Endodermal cell (in vitro differentiated cells): ENCODE data around the gene ADGRL3. TPM values are rescaled to one million over a fixed set of nuclear protein-coding genes. Genes with fewer than 3 reads are reported as not detected.

Experiments
- DNase-seq: peaks from one replicate; pipeline ENCODE4 v3.0.0-alpha.2; 2017
- H3K27ac ChIP-seq: 2 replicates; pipeline ENCODE4 v1.5.1; 2013; ENCODE audit warnings: mild to moderate bottlenecking, low read depth, low read length, moderate library complexity
- H3K27me3 ChIP-seq: 2 replicates; pipeline ENCODE4 v1.6.1; 2013; ENCODE audit warnings: mild to moderate bottlenecking, low read length, moderate library complexity; ENCODE audit not compliant: insufficient read depth, control insufficient read depth, poor library complexity, severe bottlenecking
- H3K36me3 ChIP-seq: 2 replicates; pipeline ENCODE4 v1.7.0; 2013; ENCODE audit warnings: mild to moderate bottlenecking, low read length, moderate library complexity; ENCODE audit not compliant: control insufficient read depth, insufficient read depth
- H3K4me1 ChIP-seq: one replicate; pipeline ENCODE4 v1.7.0; 2013; ENCODE audit warnings: low read length; ENCODE audit not compliant: control insufficient read depth, insufficient read depth
- H3K4me3 ChIP-seq: 2 replicates; pipeline ENCODE4 v1.5.1; 2013; ENCODE audit warnings: mild to moderate bottlenecking, low read length, moderate library complexity
- H3K9ac ChIP-seq: 2 replicates; pipeline ENCODE4 v1.6.1; 2013; ENCODE audit warnings: mild to moderate bottlenecking, low read length, moderate library complexity; ENCODE audit not compliant: poor library complexity, severe bottlenecking; ENCODE audit errors: extremely low read depth
- H3K9me3 ChIP-seq: 2 replicates; pipeline ENCODE4 v1.6.1; 2013; ENCODE audit warnings: mild to moderate bottlenecking, low read length, moderate library complexity; ENCODE audit not compliant: control insufficient read depth
- H3K27ac Mint-ChIP-seq: 2 replicates; pipeline ENCODE4 v1.8.0; 2020; ENCODE audit warnings: mixed read lengths
- H3K27me3 Mint-ChIP-seq: 2 replicates; pipeline ENCODE4 v1.8.0; 2021; ENCODE audit warnings: mild to moderate bottlenecking, mixed read lengths; ENCODE audit not compliant: insufficient read depth
- H3K36me3 Mint-ChIP-seq: 2 replicates; pipeline ENCODE4 v1.8.0; 2020; ENCODE audit warnings: low read depth, mixed read lengths
- H3K4me1 Mint-ChIP-seq: 2 replicates; pipeline ENCODE4 v1.8.0; 2020; ENCODE audit warnings: mixed read lengths
- H3K4me3 Mint-ChIP-seq: 2 replicates; pipeline ENCODE4 v1.8.0; 2020; ENCODE audit warnings: mild to moderate bottlenecking, moderate library complexity, mixed read lengths
- H3K9me3 Mint-ChIP-seq: 2 replicates; pipeline ENCODE4 v1.8.0; 2020; ENCODE audit warnings: mild to moderate bottlenecking, mixed read lengths
- CTCF ChIP-seq: fragments of 200-600 bp; sonication (generic); conservative IDR thresholded peaks from 2 replicates; pipeline ENCODE4 v1.5.0; 2021; ENCODE audit warnings: antibody characterized with exemption, mild to moderate bottlenecking
- WGBS, 2 experiments: methylation state at CpG; one replicate each; pipeline versions ENCODE4 v1.1.5 to v1.1.7; 2013; ENCODE audit warnings: missing lambda C conversion rate in 2 of 2, mixed read lengths in 1 of 2; ENCODE audit not compliant: insufficient coverage in 1 of 2, insufficient read length in 1 of 2; 5-methylcytosine and 5-hydroxymethylcytosine counted together
- total RNA-seq, 2 donors: library from RNA; stranded (reverse); fragmentation: NEBNext Ultra II Directional in 1 of 2; extraction: Animal tissue kit (Norgen Biotek cat#: 25700) in 1 of 2; gene quantifications; 2 replicates in 1 of 2; 3 replicates in 1 of 2; pipeline ENCODE4 v1.2.1, GENCODE V29; 2021

Gene ADGRL3
- total RNA-seq, 2 donors from 2014 or later = 9.9 to 10.3 TPM

DNA sequence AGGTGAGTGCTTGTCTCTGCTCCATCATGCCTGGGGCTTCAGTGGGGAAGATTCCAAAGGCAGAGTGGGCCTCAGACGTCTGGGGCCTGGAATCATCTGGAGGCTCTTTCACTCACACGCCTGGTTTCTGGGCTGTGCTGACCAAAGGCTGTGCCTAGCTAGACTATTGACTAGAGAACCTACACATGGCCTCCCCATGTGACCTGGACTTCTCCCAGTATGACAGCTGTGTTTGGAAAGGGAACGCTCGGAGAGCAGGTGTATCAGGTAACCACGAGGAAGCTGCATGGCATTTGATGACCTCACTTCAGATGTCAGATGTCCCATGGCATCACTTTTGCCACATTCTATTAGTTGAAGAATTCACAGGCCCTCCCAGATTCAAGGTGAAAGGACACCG is 51.0 kb downstream of the ADGRL3 start:
- 60 to 78% methylated on average over 5 to 6 of the region's 6 CpGs for WGBS, 2 experiments
- no peak for TF ChIP-seq CTCF
- Histone ChIP-seq H3K4me1 (peaks cover 3% of the 10 kb centered on the region), H3K36me3 (no peaks in the 10 kb centered on the region), H3K27me3 (no peaks in the 10 kb centered on the region), H3K9me3 (no peaks in the 10 kb centered on the region), H3K27ac (no peak overlapping the region), H3K9ac (no peak overlapping the region), H3K4me3 (no peak overlapping the region)
- peaks cover 18% of the 10 kb centered on the region for H3K4me1 Mint-ChIP-seq
- H3K36me3 Mint-ChIP-seq = no peaks in the 10 kb centered on the region
- no peak for DNase-seq
- no peak overlapping the region for H3K27ac Mint-ChIP-seq
- no peaks in the 10 kb centered on the region for H3K27me3 Mint-ChIP-seq
- no peak overlapping the region for H3K4me3 Mint-ChIP-seq
- no peaks in the 10 kb centered on the region for H3K9me3 Mint-ChIP-seq

DNA sequence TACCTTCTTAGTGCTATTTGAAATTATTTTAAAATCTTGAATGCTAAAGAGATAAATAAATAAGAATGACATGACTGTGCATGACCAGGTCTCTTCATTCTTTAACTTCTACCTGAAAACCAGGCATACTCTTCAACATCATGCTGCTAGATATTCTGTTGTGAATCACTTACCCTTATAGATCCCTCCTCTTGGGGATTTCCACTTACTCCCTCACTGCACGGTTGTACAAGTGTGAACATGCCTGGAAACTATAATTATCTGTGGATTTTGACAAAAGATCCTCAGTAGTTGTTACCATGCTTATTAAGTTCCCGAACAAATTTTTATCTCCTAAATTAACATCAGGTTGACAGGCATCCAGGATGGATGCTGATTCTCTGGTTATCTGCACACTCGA is 54.3 kb downstream of the ADGRL3 start:
- Mint-ChIP-seq H3K27ac (no peak overlapping the region), H3K4me3 (no peak overlapping the region), H3K9me3 (no peaks in the 10 kb centered on the region), H3K27me3 (no peaks in the 10 kb centered on the region), H3K4me1 (peaks cover 8% of the 10 kb centered on the region), H3K36me3 (no peaks in the 10 kb centered on the region)
- no peak overlapping the region for H3K9ac ChIP-seq
- H3K9me3 ChIP-seq = no peaks in the 10 kb centered on the region
- H3K27me3 ChIP-seq = no peaks in the 10 kb centered on the region
- TF ChIP-seq CTCF = no peak
- H3K4me1 ChIP-seq = peaks cover 6% of the 10 kb centered on the region
- no peak for DNase-seq
- no peak overlapping the region for H3K27ac ChIP-seq
- 80 to 82% methylated on average over 2 to 3 of the region's 3 CpGs for WGBS, 2 experiments
- H3K4me3 ChIP-seq = no peak overlapping the region
- peaks cover 5% of the 10 kb centered on the region for H3K36me3 ChIP-seq

DNA sequence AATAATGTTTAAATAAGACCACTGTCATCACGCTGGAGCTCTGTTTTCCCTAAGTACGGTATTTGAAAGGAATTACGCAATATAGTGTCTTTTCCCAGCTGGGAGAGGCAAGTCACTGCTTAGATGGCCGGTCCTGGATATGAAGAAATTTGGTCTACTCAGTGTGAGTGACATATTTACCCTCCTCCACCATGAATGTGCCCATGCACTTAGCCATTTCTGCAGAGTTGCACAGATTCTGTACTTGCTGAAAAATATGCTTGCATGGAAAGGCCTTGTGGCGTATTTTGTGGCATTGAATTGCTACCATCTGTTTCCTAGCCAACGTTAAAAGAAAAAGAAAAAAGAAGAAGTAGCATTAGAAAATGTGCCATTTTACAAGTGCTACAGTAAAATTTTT is 73.1 kb downstream of the ADGRL3 start:
- no peaks in the 10 kb centered on the region for H3K9me3 Mint-ChIP-seq
- Histone ChIP-seq H3K27ac (no peak overlapping the region), H3K27me3 (no peaks in the 10 kb centered on the region), H3K9ac (no peak overlapping the region), H3K4me1 (no peaks in the 10 kb centered on the region), H3K36me3 (no peaks in the 10 kb centered on the region), H3K9me3 (no peaks in the 10 kb centered on the region), H3K4me3 (no peak overlapping the region)
- WGBS, 2 experiments = 89 to 92% methylated on average over 4 to 6 of the region's 6 CpGs
- no peak for DNase-seq
- no peak overlapping the region for H3K27ac Mint-ChIP-seq
- H3K4me3 Mint-ChIP-seq = no peak overlapping the region
- H3K27me3 Mint-ChIP-seq = no peaks in the 10 kb centered on the region
- no peak for TF ChIP-seq CTCF
- no peaks in the 10 kb centered on the region for H3K36me3 Mint-ChIP-seq
- H3K4me1 Mint-ChIP-seq = no peaks in the 10 kb centered on the region
